Activated naive CD4-positive, alpha-beta T cell treated with Interleukin-2 at 50 U/mL for 16 hours (primary cell): ENCODE data around the gene DUSP6.

Experiments
- DNase-seq: peaks from one replicate; pipeline ENCODE4 v3.0.0-alpha.2; 2020

DUSP6 gene

GRCh38 chr12:89373763-89374572 lies 21.7 kb upstream of the DUSP6 start:
- no peak for DNase-seq

GRCh38 chr12:89372584-89373370 lies 20.5 kb upstream of the DUSP6 start:
- DNase-seq = no peak

GRCh38 chr12:89370850-89371249 lies 18.5 kb upstream of the DUSP6 start:
- DNase-seq = no peak

- DNase-seq = no peak
Measured at GRCh38 chr12:89370421-89370831, 18.1 kb upstream of the DUSP6 start.

GRCh38 chr12:89369166-89369565 lies 16.9 kb upstream of the DUSP6 start:
- no peak for DNase-seq

- DNase-seq = no peak
Measured at GRCh38 chr12:89368391-89368790, 16.1 kb upstream of the DUSP6 start.

- DNase-seq = no peak
Measured at GRCh38 chr12:89366676-89367364, 14.5 kb upstream of the DUSP6 start.

GRCh38 chr12:89364631-89365030 lies 12.3 kb upstream of the DUSP6 start:
- no peak for DNase-seq

GRCh38 chr12:89364058-89364457 lies 11.8 kb upstream of the DUSP6 start:
- no peak for DNase-seq

- no peak for DNase-seq
Measured at GRCh38 chr12:89363582-89363981, 11.3 kb upstream of the DUSP6 start.

- no peak for DNase-seq
Measured at GRCh38 chr12:89363084-89363483, 10.8 kb upstream of the DUSP6 start.

GRCh38 chr12:89359615-89360014 lies 7.3 kb upstream of the DUSP6 start:
- DNase-seq = no peak

GRCh38 chr12:89358805-89359204 lies 6.5 kb upstream of the DUSP6 start:
- DNase-seq = no peak

- DNase-seq = no peak
Measured at GRCh38 chr12:89357297-89357730, 5.0 kb upstream of the DUSP6 start.

GRCh38 chr12:89356069-89356665 lies 3.9 kb upstream of the DUSP6 start:
- DNase-seq = no peak

GRCh38 chr12:89355243-89356068 lies 3.2 kb upstream of the DUSP6 start:
- no peak for DNase-seq

GRCh38 chr12:89354612-89355067 lies 2.3 kb upstream of the DUSP6 start:
- no peak for DNase-seq

GRCh38 chr12:89353823-89354611 lies 1.7 kb upstream of the DUSP6 start:
- DNase-seq = peak; percentile 72

GRCh38 chr12:89353188-89353822 lies 1.0 kb upstream of the DUSP6 start:
- peak; percentile 51 for DNase-seq

- no peak for DNase-seq
Measured at GRCh38 chr12:89352242-89352491, 134 bp downstream of the DUSP6 start.
